ENCODE results near the gene QKI.

- no peak for TF ChIP-seq POLR2A (IDR thresholded peaks at IDR 0.05; ENCODE audit: low read depth, low read length)
- TF ChIP-seq CTCF (IDR thresholded peaks at IDR 0.05; ENCODE audit: extremely low read depth in 1 of 2, insufficient read depth in 1 of 2, low read depth in 1 of 2, low read length in 2 of 2), result no peak
- TF ChIP-seq MAX (IDR thresholded peaks at IDR 0.05; ENCODE audit: insufficient read depth, insufficient read length), result no peak
- TF ChIP-seq POLR2AphosphoS5 (IDR thresholded peaks at IDR 0.05; ENCODE audit: insufficient read depth, low read depth, low read length), result no peak
- TF ChIP-seq EZH2 (IDR thresholded peaks at IDR 0.05; ENCODE audit: borderline replicate concordance, low read depth, low read length, severe bottlenecking), result no peak
These were observed 139.5 kb downstream of the QKI start for GRCh38 chr6:163554032-163554431.

Measured in endothelial cell of umbilical vein (primary cell).